GM21515 (cell line): ENCODE measurements around the gene SMO.

Experiments used
- ATAC-seq: cut with Tn5 transposase; IDR thresholded peaks from one replicate; pipeline ENCODE4 v1.9.1; 2021; ENCODE audit not compliant: unreplicated experiment

SMO gene

GRCh38 chr7:129188372-129188891 is at the start of gene SMO:
Gene SMO, plus strand, starts transcription at chr7:129188633. Its CDS starts 519 bp downstream, at chr7:129189152.
- ATAC-seq, result no peak

GRCh38 chr7:129143724-129144094 is 44.7 kb upstream of the SMO start:
- no peak for ATAC-seq

DNA sequence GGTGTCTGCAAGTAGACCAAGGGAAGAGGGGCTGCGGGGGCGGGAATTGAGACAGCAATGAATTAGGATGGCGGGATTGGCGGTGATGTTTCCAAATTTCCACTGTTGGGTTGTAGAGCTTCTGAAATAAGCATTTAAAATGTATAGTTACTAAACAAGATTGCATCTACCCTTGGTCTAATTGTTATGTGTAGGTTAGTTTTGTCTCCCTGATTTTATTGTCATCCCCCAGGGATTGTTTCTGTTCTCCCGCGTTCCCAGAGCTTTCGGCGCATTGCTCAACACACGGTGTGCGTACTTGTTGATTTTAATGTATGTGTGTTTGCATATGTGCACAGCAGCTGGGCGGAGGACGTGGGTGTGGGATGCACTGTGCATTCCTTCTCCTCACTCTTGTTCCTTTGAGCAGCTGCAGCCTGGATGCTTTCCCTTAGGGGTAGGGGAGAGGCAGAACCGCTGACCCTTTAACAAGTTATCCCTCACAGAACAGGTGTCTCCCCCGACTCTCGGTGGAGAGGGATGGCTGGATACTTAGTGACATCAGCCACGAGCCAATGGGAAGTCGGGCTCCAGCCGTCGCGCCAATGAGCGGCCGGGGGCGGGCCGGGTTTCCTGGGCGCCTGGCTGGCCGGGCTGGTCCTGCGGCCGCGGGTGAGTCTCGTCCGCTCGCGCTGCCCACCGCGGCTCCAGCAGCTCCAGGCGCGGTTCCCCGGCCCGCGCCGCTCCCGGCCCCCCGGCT is 44.2 kb upstream of the SMO start, which contains the start of gene TSPAN33:
TSPAN33 (plus strand) TSS at position 613 of the 739 bp plus-strand sequence. CDS start 274 bp downstream, outside the sequence.
- peak; percentile 71 for ATAC-seq

GRCh38 chr7:129144834-129145668 is 43.4 kb upstream of the SMO start:
- ATAC-seq, result no peak

DNA sequence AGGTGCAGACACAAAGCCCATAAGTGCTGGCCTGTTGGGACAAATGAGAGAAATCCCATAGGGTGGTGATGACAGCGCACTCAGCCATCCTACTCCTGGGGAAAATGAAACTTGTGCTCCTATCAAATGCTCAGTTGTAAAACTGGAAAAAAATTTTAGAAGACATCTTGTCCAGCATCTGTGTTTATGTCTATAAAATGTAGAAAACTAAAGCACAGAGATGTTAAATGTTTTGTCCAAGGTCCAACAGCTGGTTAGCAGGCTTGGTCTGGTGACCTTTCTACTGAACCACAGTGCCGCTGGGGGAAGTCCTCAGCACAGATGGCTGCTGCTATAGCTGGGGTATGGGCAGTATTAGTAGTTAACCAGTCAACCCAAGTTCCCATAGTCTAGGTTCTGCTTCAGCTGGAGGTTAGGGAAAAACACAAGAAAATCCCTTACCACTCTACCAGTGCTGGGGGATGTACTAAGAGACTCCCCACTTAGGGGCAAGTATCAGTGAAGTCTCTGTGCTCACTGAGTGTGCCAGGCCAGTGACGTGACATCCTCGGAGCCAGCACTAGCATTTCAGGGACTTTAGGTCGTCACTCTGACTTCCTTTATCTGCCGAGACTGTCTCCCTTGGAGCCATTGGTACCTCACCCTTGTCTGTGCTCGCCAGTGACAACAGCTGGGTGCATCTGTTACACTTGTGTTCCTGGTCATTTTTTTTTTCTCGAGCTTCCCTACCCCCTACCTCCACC is 42.0 kb upstream of the SMO start:
- ATAC-seq, result peak; percentile 54

DNA sequence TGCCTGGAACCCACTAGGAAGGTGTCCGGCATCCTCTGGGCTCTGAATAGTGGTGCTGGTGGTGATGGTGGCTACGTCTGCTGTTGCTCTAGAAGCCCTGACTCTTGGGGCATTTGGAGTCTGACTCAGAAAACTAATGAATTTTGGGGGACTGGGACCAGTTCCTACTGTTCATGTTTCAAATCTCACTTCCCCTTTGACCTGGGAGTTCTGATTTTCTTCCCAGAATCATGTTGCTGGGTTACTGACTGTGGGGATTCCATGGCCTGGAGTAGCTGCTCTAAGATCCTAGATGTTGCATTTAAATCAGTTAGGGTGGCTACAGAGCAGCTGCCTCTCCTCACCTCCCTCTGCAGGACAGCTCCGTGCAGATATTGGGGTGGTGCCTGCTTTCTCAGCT is 40.7 kb upstream of the SMO start:
- no peak for ATAC-seq

DNA sequence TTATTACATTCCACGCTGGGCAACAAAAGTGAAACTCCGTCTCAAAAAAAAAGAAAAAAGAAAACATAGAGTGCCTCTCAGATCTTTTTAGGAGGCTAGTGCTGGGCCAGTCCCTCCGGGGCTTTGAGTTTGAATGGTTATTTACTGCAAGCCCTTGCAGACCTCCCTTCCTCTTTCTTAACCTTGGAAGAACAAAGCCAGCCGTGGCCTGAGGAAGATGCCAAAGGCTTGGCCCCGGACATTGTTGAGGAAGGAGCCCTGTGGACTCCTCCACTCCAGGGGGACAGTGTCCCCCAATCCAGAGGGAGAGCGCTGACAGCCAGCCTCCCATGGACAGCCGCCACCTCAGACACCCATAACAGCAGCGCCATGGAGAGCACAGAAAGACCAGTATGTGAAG is 38.9 kb upstream of the SMO start:
- no peak for ATAC-seq

- ATAC-seq, result no peak
These were observed 38.0 kb upstream of the SMO start for GRCh38 chr7:129150199-129150996.

- no peak for ATAC-seq
These were observed 30.8 kb upstream of the SMO start for GRCh38 chr7:129157651-129158050.

- no peak for ATAC-seq
These were observed 28.9 kb upstream of the SMO start for GRCh38 chr7:129159539-129159938.

- ATAC-seq, result no peak
These were observed 28.1 kb upstream of the SMO start for GRCh38 chr7:129160161-129160905.

- no peak for ATAC-seq
These were observed 26.8 kb upstream of the SMO start for GRCh38 chr7:129161524-129162225.

DNA sequence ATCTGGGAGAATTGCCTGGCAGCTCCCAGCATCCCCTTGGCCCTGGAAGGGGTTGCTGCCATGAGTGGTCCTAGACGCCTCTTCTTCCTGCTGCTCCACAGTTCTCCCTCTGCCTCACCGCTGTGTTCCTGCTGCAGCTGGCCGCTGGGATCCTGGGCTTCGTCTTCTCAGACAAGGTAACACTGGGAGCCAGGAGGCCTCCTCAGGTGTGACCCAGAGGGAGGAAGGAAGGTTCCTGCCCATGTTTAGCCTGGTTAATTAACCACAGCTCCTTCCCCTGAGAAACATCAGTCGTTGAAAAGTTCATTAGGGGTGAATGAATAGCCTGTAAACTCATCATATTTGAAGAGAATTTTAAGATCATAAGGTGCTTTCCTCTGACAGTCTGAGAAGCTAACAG is 25.7 kb upstream of the SMO start:
- no peak for ATAC-seq

GRCh38 chr7:129163875-129164544 is 24.4 kb upstream of the SMO start:
- ATAC-seq, result no peak

GRCh38 chr7:129166745-129167144 is 21.7 kb upstream of the SMO start:
- peak; percentile 52 for ATAC-seq

DNA sequence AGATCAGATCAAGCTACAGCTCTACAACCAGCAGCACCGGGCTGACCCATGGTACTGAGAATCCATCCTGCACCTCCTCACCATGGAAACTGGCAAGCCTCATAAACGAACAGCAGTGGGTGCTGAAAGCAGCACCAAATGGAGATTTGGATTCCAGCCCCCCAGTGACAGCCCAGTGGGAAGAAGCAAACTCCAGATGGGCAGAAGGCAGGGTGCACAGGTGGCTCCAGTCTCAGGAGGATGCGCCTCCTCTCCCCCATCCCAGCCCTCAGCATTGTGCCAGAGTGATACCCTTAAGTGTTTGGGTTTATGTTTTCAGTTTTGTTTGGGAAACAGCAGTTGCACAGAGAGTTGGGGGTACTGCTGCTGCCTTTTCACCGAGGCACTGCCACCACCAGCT is 20.6 kb upstream of the SMO start:
- ATAC-seq, result no peak

DNA sequence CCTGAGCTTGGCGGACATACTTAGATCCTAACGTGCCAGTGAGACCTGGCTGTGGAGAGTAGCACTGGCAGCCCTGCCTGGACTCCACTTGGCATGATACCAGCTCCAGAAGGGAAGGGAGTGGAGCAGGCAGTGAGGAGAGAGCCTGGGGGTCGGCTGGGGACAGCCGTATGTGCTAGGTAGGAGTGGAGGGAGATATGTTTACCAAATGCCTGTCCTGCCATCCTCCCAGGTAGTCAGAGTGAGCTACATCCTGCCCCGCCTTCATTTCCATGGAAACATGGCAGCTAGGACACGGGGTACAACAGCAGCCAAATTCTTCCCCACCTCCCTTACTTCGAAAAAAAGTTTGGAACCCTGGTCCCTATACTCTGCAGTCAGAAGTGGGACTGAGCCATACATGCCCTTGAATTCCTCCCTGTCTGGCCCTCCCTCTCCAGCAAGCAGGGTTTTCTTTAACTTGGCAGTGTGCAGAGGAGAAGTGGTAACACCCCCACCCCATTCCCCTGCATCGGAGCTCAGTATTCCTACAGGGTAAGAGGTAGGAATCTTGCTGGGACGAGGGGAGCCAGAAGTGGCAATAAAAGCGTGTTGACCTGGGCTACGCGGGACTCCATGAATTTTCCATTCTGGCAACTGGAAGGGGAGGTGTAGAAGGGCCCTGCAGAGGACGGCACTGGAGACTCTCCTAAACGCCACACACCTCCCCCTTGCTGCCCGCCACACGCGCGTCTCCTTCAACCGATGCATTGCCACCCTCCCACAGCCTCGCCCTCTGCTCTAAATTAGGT is 20.0 kb upstream of the SMO start:
- no peak for ATAC-seq

- peak; percentile 21 for ATAC-seq
These were observed 19.2 kb upstream of the SMO start for GRCh38 chr7:129169171-129169671.
